Measurements from ENCODE around the gene RSBN1L.
A peak's percentile ranks its signal among the peaks of the same experiment; 100 is the strongest.

The RSBN1L gene

GRCh38 chr7:77685233-77685632, 11.0 kb upstream of the RSBN1L start:
- no peak for ATAC-seq
- no peak for TF ChIP-seq ZNF70 (CRISPR knock-in tag; IDR thresholded peaks at IDR 0.05)
- TF ChIP-seq SNAI2 (CRISPR knock-in tag; IDR thresholded peaks at IDR 0.05): no peak
- no peak for TF ChIP-seq POU6F1 (CRISPR knock-in tag; IDR thresholded peaks at IDR 0.05; ENCODE audit: borderline replicate concordance, low read depth)
- TF ChIP-seq CSRNP3 (CRISPR knock-in tag; IDR thresholded peaks at IDR 0.05): no peak
- no peak for TF ChIP-seq TOX (CRISPR knock-in tag; IDR thresholded peaks at IDR 0.05; ENCODE audit: borderline replicate concordance)
- no peak for TF ChIP-seq ISL1 (CRISPR knock-in tag; IDR thresholded peaks at IDR 0.05)
- no peak for TF ChIP-seq PPARA (CRISPR knock-in tag; IDR thresholded peaks at IDR 0.05; ENCODE audit: borderline replicate concordance)
- TF ChIP-seq ZNF565 (CRISPR knock-in tag; conservative IDR thresholded peaks at IDR 0.05; ENCODE audit: low read depth): no peak
- no peak for TF ChIP-seq ZFP30 (CRISPR knock-in tag; IDR thresholded peaks at IDR 0.05)
- TF ChIP-seq ESRRG (CRISPR knock-in tag; IDR thresholded peaks at IDR 0.05): no peak
- TF ChIP-seq TSHZ2 (CRISPR knock-in tag; IDR thresholded peaks at IDR 0.05): no peak

DNA sequence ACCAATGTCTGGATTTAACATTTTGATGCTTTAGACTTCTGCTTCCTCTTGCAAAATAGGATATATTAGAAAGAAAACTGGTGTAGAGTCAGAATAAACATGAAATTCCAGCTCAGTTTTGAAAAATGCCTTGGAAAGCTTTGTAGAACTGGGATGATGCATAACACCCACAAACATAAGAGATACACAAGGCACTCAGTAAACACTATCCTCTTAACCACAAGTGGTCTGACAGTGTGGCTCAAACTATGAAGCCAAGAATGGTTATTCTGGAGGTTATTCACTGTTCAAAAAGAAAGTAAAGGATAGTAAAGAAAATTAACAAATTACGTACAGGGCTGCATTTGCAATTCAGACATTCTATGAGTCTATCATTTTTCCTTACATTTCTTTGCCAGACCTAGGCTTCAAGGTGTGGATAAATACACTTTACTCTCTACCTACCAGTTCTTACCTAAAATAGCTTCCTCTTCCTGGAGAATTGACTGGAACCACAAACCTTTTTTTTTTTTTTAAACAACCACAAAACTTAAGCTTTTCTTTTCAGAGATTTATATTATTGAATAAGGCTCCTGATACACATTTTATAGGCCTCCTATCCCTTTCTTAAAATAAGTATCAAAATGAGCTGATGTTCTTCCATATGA, 9.0 kb upstream of the RSBN1L start:
- peak; percentile 70 for ATAC-seq
- no peak for TF ChIP-seq GLIS3 (CRISPR knock-in tag; IDR thresholded peaks at IDR 0.05)
- no peak for TF ChIP-seq TSHZ2 (CRISPR knock-in tag; IDR thresholded peaks at IDR 0.05)
- TF ChIP-seq POU6F1 (CRISPR knock-in tag; IDR thresholded peaks at IDR 0.05; ENCODE audit: borderline replicate concordance, low read depth): no peak
- no peak for TF ChIP-seq ZNF8 (CRISPR knock-in tag; IDR thresholded peaks at IDR 0.05)
- no peak for TF ChIP-seq ARNTL (CRISPR knock-in tag; IDR thresholded peaks at IDR 0.05; ENCODE audit: borderline replicate concordance, low read depth)
- no peak for TF ChIP-seq ZFP30 (CRISPR knock-in tag; IDR thresholded peaks at IDR 0.05)
- TF ChIP-seq ZNF70 (CRISPR knock-in tag; IDR thresholded peaks at IDR 0.05): peak; percentile 80

GRCh38 chr7:77687747-77688144, 8.5 kb upstream of the RSBN1L start:
- no peak for ATAC-seq
- no peak for TF ChIP-seq OSR1 (CRISPR knock-in tag; IDR thresholded peaks at IDR 0.05)
- no peak for TF ChIP-seq ZC3H10 (CRISPR knock-in tag; IDR thresholded peaks at IDR 0.05)
- TF ChIP-seq CSRNP3 (CRISPR knock-in tag; IDR thresholded peaks at IDR 0.05): no peak
- no peak for TF ChIP-seq ZNF70 (CRISPR knock-in tag; IDR thresholded peaks at IDR 0.05)
- TF ChIP-seq ZNF8 (CRISPR knock-in tag; IDR thresholded peaks at IDR 0.05): no peak
- TF ChIP-seq ZNF565 (CRISPR knock-in tag; conservative IDR thresholded peaks at IDR 0.05; ENCODE audit: low read depth): no peak
- no peak for TF ChIP-seq BACH2 (CRISPR knock-in tag; IDR thresholded peaks at IDR 0.05; ENCODE audit: borderline replicate concordance)
- TF ChIP-seq TSHZ2 (CRISPR knock-in tag; IDR thresholded peaks at IDR 0.05): no peak
- no peak for TF ChIP-seq TOX (CRISPR knock-in tag; IDR thresholded peaks at IDR 0.05; ENCODE audit: borderline replicate concordance)
- TF ChIP-seq ESRRG (CRISPR knock-in tag; IDR thresholded peaks at IDR 0.05): no peak
- TF ChIP-seq ZFP3 (CRISPR knock-in tag; IDR thresholded peaks at IDR 0.05): no peak
- no peak for TF ChIP-seq SNAI2 (CRISPR knock-in tag; IDR thresholded peaks at IDR 0.05)
- TF ChIP-seq GLIS3 (CRISPR knock-in tag; IDR thresholded peaks at IDR 0.05): no peak
- no peak for TF ChIP-seq RARB (CRISPR knock-in tag; IDR thresholded peaks at IDR 0.05)
- no peak for TF ChIP-seq ZFP30 (CRISPR knock-in tag; IDR thresholded peaks at IDR 0.05)

All from SK-N-SH treated with all-trans-retinoic acid at 6 μM for 48 hours (cell line).